CD4-positive, alpha-beta T cell treated with Interleukin-15 for 1 hour (primary cell): Measurements from ENCODE around the gene RYR1.

ENCODE experiments used
- DNase-seq: peaks from one replicate; pipeline ENCODE4 v3.0.0-alpha.2; 2020

Gene RYR1

DNA sequence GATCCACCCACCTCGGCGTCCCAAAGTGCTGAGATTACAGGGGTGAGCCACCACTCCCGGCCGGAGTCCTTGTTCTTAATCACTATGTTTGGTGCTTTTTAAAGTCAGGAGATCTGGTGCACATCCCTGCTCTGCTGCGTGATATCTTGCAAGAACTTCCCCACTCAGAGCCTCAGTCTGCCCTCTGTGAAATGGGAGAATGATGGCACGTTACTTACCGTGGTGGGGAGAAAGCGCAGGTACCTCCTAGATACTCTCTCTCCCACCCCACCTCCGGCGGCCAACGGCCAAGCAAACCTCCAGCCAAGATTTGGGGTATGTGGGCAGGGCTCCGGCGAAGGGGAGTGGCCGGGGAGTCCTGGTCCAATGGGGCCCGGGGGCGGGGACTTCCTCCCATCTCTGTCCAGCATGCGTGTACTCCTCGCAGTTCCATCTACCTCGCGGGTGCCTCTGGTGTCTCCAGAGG lies at the start of gene RYR1:
RYR1 (plus strand) TSS at position 424 of the 466 bp plus-strand sequence. CDS start 139 bp downstream, outside the sequence.
- DNase-seq, result peak; percentile 51

DNA sequence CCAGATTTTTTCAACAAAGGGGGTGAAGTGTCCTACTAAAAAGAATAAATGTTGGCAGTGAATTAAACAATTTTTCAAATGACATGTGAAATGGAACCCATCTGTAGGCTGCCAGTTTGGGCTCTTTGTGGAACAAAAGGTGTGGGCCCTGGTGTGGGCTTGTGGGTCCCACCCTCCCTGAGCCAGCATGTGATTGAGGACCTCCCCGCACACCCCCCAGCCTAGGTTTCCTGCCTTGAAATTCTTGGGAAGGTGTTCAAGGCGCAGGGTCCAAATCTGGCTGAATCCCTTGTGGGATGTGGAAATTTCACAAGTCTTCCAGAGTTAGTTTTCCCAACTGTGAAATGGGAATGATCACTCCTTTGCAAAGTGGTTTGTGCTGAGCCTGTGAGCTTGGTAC lies 49.7 kb upstream of the RYR1 start:
- DNase-seq, result no peak

DNA sequence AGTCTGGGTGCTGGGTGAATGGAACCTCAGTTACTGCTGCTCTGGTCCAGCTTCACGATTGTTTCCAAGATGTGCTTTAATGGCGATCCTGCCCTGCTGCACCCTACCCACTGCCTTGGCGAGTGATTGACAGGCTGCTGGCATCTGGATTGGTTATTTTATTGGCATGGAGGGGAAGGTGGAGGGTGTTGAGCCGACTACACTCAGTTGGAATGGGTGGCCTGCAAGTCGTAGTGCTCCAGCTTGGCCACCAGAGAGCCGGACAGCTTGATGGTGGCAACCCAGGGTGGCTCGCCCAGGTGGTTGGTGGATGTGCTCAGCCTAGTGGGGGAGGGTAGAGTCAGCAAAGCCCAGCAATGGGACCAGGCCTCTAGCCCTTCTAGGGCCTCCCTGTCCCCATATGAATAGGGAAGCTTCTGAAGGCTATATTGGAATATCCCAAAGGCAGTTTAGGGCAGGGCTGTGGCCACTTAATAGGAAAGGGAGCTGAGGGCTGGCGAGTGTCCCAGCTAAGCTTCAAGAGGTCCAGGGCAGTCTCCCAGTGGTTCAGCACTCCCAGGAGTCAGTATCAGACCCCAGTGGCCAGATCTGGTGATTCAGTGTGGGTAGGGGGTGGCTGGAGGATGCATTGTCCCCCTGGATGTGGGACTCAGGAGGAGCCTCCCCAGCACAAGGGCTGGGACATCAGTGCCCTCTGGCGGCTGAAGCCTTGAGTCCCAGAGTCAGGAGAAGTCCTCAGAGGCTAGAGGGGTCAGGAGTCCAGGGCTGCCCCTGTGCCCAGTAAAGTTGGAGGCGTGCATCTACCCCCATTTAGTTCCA lies 49.1 kb upstream of the RYR1 start:
- no peak for DNase-seq

DNA sequence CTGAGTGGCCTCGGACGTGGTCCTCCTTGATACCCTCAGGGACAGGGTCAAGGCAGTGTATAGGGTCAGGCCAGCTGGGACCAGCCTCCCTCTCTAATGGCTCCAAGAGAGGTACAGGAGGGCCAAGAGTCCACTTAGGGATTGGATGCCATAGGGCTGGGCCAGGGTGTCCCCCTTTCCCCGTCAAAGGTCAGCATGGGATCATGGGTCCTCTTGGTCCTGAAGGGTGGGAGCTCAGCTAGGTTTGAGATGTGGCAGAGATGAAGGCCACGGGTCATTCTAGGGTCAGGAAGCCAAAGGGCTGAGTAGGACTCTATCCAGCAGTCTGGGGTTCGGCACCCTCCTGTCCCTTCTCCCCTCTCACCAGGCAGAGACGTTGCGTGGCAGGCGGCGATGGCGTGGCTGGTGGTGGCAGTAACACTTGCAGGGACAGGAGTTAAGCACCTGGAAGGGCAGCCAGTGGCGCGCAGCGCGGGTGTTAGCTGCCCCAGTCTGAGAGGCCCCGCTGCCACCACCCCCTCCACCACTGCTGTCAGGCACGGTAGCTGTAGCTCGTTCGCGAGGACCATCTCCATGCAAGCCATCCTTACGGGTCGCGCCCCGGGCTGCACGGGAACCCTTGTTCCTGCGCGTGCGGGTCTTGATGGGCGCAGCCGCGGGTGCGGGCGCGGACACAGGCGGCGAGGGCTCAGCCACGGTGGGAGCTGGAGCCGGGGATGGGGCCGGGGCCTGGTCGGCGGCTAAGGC lies 48.3 kb upstream of the RYR1 start:
- DNase-seq, result no peak

DNA sequence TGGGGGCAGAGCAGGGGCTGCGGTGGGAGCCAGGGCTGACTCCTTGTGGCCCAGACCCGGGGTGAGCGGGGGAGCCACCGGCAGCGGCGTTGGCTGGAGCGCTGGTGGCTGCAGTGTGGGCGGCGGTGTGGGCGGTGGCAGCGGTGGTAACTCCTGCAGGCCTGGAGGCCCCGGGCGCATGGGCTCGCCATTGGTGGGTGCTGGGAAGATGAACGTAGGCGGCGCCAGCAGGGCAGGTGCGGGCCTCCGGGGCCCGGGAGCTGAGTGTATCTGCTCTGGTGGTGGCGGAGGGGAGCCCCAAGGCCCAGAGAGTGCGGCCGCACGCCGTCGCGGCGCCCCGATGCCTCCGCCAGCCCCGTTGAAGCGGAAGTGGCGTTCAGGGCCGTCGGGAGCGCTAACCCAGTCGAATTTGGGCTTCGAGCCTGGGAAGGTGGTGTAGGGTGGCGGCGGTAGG lies 47.7 kb upstream of the RYR1 start:
- no peak for DNase-seq

DNA sequence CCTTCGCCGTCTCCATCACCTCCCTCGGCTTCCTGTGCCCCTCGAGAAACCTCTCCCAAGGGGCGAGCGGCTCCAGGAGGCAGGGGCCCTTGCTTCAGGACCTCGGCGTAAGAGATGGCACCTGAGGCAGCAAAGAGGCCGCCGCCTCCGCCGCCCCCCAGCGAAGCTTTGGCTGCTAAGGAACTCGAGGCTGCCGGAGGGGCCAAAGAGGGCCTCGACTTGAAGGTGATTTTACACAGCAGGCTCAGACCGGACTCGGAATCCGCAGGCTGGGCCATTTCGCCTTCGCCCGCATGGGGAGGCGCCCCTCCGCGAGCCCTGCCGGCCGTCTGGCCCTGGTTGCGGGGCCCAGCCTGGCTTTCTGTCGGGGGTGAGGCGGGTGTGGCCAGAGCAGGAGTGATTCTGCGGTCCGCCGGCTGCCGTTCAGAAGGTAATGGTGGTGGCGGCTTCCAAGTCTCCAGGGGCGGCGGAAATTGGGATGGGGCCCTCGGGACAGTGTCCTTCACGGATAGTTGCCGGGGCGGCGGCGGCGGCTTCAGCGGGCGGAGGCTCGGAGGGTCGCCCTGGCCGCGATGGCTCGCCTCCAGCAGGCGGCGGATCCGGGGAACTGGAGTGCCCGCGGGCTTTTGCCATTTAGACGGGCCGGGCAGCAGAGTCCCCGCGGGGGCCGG lies 47.1 kb upstream of the RYR1 start:
- no peak for DNase-seq

DNA sequence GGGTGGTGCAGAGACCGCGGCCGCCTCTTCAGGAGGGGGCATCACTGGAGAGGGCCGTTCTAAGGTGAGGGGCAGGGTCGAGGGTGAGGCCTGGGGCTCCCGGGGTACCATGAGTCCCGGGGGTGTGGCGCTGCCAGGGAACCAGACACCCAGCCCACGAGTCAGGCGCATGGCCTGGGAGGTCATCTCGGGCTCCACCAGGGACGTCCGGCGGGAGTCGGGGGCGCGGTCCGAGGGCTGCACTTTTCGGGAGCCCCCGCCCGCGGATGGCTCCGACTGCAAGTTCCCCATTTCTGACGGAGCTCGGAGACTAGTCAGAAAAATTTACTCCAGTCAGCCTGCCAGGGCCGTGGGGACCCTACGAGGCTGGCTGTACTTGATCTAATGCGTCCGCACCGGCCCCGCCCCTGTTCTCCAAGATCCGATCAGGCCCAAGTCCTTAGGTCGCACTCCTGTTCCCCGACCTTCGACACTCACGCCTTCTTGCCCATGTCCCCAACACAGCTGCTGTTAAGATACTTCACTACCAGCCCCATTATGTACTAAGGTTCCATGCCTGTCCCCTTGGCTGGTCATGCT lies 46.4 kb upstream of the RYR1 start:
- DNase-seq, result peak; percentile 32

DNA sequence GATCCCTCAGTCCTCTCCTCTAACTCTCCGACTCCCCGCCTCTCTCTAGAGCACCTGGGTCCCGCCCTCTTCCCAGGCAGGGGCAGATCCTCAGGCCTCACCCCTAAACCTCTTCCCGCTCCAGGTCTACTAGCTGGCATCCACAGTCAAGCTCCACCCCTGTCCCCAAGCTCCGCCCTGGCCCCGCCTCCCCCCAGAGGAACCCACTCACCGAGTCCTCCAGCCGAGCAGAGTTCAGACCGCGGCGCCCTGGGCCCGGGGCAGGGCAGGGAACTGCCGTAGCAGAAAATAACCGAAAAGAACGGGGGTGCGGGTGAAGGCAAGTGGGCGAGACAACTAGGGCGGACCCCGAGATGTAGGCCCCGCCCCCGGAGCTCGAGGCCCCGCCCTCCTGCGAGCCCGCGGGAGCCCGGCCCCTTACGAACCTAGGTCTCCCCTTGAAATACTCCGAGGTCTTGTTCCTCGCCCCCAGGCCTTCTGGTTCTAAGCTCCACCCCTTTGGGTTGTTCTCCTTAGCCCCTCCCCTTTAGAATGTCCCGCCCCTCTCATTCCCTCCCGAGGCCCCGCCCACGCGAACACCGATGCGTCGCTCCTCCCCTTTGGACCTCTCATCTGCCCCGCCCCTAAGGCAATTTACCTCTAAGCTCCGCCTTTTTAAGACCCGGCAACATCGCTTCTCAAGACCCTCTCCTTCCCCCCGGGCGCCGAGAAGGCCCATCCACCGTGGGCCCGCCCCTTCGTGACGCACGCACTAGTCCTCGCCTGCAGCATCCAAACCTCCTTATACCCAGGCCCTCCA lies 45.7 kb upstream of the RYR1 start, which contains the start of gene GGN:
GGN (minus strand) TSS at position 485 of the 799 bp plus-strand sequence. CDS start 773 bp downstream, outside the sequence.
- DNase-seq, result peak; percentile 81

DNA sequence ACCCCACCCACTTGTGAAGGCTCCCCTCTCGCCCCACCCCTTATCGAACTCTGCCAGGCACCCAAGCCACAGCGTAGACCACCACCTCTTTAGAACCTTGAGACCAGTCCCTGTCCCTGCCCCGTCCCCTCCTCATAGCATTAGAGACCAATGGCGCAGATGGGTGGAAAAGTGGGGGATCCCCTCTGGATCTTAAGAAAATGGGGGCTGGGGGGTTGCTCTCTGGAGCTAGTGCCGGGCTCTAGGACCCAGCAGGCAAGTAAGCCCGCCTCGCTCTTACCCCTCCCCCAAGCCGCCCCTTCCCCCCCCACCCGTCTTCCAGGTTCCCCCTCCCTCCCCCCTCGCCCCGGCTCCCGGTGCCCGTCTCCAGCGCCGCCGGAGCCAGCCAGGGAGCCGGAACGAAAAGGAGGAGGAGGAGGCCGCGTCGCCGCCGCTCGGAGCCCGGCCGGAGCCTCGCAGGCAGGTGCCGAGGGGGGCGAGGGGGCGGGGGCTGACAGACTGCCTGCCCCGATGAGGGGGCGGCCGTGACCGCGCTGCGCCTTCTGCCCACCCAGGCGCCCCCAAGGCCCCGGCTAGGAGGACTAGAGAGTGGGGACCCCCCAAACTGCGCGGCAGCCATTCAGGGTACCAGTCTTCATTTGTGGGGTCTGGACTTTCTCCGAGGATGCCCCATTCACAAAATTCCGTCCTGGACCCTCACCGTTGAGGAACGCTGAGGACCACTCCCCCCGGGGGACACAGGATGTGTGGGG lies 45.0 kb upstream of the RYR1 start, which contains the start of gene SPRED3:
SPRED3 (plus strand) TSS at position 349 of the 752 bp plus-strand sequence. CDS start 1,606 bp downstream, outside the sequence.
- DNase-seq, result no peak

DNA sequence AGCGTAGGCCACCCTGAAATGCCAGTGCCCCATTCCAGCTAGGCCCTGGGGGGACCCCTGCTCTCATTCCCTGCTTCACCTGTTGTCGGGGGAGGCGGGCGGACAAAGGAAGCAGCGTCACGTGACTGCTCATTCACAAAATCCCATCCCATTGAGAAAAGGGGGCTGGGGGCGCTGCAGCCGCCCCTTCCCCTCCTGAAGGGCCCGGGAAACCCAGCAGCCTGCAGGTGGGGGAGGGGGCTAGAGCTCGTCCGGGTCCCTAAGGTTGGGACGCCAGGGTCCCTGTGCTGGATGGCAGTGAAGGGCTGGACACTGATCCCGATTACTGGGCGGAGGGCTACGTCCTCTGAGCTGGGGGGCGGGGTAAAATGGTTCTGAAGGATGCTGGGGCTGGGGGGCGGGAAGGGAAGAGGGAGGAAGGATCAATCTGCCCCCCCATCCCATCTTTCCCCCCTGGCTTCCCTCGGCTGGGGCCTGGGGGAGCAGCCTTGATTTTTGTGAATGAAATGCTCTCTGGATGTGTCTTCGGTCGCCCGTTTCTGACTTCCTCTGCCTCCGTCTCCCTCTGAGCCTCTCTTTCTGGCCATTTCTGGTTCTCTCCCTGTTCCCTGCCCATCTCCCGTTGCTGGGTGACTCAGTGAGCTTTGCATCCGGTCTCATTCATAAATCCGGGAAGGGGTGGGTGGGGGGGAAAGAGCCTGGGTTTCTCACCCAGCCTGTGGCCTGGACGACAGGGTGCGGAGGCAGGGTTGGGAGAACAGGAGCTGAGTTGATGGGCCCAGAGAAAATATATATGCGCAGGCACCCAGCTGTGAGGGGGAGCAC lies 44.2 kb upstream of the RYR1 start:
- no peak for DNase-seq

DNA sequence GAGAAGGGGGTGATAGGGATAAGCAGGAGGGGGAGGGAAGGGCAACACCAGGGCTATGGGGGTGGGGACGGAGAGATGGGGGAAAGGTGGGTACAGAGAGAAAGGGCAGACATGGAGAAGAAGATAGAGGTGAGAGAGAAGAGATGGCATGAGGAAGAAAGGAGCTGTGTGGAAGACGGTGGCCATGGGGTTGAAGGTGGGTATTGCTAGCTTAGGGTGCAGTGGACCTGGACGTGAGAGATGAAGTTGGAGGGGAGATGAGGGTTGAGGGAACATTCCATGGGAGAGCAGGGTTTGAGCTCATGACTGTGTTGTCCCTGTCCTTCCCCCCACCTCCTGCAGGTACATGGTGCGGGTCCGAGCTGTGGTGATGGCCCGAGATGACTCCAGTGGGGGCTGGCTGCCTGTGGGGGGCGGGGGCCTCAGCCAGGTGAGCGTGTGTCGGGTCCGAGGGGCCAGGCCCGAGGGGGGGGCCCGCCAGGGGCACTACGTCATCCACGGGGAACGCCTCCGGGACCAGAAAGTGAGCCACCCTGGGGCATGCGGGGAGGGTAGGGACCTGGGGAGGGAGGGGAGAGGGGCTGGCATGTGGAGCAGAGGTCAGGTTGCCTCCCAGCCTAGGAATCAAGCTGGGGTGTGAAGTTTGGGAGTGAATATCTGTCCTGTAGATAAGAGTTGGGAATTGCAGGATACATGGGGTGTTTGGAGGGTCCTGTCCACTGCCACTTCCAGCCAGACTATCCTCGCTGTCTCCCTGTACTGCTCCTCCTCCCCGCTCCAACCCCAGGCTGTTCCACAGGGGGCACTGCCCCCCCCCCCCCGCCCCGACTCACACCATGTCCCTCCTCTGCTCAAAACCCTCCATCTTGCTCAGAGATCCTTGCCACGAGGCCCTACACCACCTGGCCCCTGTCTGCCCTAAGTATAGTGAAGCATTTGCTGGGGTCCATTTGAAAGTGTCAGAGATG lies 43.2 kb upstream of the RYR1 start:
- no peak for DNase-seq

DNA sequence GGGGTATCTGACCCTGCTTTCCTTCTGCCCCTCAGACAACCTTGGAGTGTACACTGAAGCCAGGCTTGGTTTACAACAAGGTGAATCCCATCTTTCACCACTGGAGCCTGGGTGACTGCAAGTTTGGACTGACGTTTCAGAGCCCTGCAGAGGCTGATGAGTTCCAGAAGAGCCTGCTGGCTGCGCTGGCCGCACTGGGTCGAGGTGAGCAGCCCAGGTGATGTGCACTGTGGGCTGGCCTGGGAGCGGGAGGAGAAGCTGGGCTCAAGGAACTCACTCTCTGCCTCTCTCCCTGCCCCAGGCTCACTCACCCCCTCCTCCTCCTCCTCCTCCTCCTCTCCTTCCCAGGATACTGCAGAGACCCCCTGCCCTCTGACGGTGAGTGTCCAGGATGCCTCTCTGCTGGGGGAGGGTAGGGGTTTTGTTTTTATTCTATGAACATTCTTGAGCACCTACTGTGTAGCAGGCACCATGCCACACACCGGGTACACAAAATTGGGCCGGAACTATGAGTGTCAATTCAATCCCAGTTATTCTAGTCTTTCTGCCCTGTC lies 41.5 kb upstream of the RYR1 start:
- no peak for DNase-seq

DNA sequence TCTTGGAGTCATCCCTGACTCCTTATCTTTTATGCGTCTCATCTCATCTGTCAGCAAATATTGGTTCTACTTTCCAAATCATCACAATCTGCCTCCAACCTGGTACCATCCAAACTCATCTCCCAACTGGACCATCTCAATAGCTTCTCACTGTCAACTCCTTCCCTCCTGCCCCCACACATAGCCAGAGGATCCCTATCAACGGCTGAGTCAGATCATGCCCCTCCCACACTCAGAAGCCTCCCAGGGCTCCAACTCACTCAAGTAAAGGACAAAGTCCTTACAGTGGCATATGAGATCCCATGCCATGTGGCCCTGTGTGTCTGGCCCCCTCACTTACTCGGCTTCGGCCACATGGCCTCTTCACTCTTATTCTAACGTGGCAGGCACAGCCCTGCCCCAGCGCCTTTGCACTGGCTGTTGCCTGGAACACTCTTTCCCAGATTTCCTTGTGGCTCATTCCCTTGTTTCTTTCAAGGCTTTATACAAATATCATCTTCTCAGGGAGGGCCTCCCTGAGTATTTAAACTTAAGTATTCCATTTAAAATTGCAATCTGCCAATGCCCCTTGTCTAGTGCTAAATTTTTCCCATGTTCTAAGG lies 40.7 kb upstream of the RYR1 start:
- no peak for DNase-seq

DNA sequence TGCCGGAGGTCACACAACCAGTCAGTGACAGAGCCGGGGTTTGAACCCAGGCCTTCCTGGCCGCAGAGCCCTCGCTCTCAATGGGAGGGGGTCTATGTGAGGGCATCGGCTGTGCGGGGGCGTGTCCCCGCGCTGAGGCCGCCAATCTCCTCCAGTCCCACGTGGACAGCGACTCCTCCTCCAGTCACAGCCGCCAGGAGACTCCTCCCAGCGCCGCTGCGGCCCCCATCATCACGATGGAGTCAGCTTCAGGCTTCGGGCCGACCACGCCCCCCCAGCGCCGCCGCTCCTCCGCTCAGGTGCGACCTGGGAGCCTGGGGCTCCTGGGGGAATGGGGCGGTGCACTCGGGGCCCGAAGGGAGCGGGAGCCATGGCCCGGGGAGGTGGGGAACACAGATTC lies 39.0 kb upstream of the RYR1 start:
- DNase-seq, result peak; percentile 78

DNA sequence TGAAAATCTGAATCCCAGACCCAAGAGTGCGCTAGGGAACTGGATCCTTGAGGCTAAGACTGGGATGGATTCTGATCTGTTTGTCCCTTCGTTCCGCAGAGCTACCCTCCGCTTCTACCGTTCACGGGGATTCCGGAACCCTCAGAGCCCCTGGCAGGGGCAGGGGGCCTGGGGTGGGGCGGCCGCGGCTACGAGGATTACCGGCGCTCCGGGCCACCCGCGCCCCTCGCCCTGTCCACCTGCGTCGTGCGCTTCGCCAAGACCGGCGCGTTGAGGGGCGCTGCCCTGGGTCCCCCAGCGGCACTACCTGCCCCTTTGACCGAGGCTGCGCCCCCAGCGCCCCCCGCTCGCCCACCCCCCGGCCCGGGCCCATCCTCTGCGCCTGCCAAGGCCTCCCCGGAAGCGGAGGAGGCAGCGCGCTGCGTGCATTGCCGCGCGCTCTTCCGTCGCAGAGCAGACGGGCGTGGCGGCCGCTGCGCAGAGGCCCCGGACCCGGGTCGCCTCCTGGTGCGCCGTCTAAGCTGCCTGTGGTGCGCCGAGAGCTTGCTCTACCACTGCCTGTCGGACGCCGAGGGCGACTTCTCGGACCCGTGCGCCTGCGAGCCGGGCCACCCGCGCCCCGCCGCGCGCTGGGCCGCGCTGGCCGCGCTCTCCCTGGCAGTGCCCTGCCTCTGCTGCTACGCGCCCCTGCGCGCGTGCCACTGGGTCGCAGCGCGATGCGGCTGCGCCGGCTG lies 37.9 kb upstream of the RYR1 start:
- peak; percentile 29 for DNase-seq

DNA sequence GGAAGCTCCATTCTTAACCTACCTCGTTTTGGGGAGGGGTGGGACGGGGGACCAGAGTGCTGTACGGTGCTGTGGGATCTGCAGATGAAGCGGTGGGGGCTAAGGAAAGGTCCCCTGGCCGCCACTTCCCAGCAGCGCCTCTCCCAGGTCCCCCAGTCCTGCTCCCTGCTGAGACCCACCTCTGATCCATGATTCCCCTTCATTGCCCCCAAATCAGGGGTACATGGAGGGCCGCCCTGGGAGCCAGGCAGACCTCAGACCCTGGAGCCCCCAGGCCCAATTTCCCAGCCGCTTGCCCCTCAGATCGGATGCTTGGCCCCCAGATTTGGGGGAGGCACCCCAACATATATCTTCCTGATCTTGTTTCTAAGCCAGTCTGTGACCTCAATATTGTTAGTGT lies 34.4 kb upstream of the RYR1 start:
- DNase-seq, result no peak

DNA sequence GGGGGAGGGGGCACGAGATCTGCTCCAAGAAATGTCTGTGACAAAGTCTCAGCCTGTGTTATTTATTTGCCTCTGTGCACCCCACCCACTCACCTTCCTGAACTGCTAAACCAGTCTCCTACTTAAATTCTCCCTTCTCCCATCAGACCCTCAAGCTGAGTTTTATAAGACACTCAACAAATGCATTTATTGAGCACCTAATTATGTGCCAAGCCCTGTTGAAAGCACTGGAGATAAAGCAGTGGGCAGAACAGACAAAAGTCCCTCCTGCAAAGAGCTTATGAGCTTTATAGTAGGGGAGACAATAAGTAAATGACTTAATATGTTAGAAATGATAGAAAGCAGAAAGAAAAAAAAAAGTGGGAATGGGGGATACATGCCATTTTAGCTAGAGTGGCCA lies 34.0 kb upstream of the RYR1 start:
- no peak for DNase-seq
